H9 (cell line): ENCODE measurements around the gene ZNF236. TPM values are rescaled to one million over a fixed set of nuclear protein-coding genes. Genes with fewer than 3 reads are reported as not detected.

Experiments
- DNase-seq: peaks from one replicate; pipeline ENCODE4 v3.0.0-alpha.2; 2017
- H2AFZ ChIP-seq: one replicate; pipeline ENCODE4 v1.6.1; 2013; ENCODE audit warnings: mild to moderate bottlenecking, low read length, control low read depth, moderate library complexity
- H2AK5ac ChIP-seq: 2 replicates; pipeline ENCODE4 v1.6.1; 2013; ENCODE audit warnings: low read length, control low read depth, mixed read lengths; ENCODE audit not compliant: insufficient read length
- H2BK120ac ChIP-seq: one replicate; pipeline ENCODE4 v1.6.1; 2013; ENCODE audit warnings: low read depth, mild to moderate bottlenecking, low read length, control low read depth, inconsistent platforms; ENCODE audit not compliant: poor library complexity, severe bottlenecking
- H2BK12ac ChIP-seq: 2 replicates; pipeline ENCODE4 v1.6.1; 2013; ENCODE audit warnings: low read length, control low read depth, mixed read lengths, low read depth; ENCODE audit not compliant: insufficient read length
- H2BK15ac ChIP-seq: 2 replicates; pipeline ENCODE4 v1.6.1; 2013; ENCODE audit warnings: low read depth, low read length, control low read depth
- H2BK20ac ChIP-seq: one replicate; pipeline ENCODE4 v1.6.1; 2013; ENCODE audit warnings: low read depth, mild to moderate bottlenecking, low read length, control low read depth, inconsistent platforms; ENCODE audit not compliant: poor library complexity, severe bottlenecking
- H2BK5ac ChIP-seq: 2 replicates; pipeline ENCODE4 v1.6.1; 2013; ENCODE audit warnings: low read length, control low read depth, mixed read lengths; ENCODE audit not compliant: insufficient read length
- H3K14ac ChIP-seq: 2 replicates; pipeline ENCODE4 v1.6.1; 2013; ENCODE audit warnings: low read length, control low read depth; ENCODE audit not compliant: insufficient read depth
- H3K18ac ChIP-seq: 2 replicates; pipeline ENCODE4 v1.6.1; 2013; ENCODE audit warnings: low read depth, mild to moderate bottlenecking, mixed read lengths, low read length, control low read depth; ENCODE audit not compliant: insufficient read length
- H3K23ac ChIP-seq: 2 replicates; pipeline ENCODE4 v1.6.1; 2013; ENCODE audit warnings: low read length, control low read depth, mixed read lengths, low read depth; ENCODE audit not compliant: insufficient read length
- H3K23me2 ChIP-seq: 2 replicates; pipeline ENCODE4 v1.6.1; 2013; ENCODE audit warnings: low read depth, mild to moderate bottlenecking, mixed read lengths, low read length, control low read depth; ENCODE audit not compliant: insufficient read length, poor library complexity, severe bottlenecking
- H3K27ac ChIP-seq: 2 replicates; pipeline ENCODE4 v1.5.1; 2013; ENCODE audit warnings: low read length, control low read depth, mixed read lengths, low read depth; ENCODE audit not compliant: insufficient read length
- H3K27me3 ChIP-seq: 2 replicates; pipeline ENCODE4 v1.6.1; 2013; ENCODE audit warnings: low read length, control low read depth, inconsistent platforms; ENCODE audit not compliant: insufficient read depth
- H3K4ac ChIP-seq: 2 replicates; pipeline ENCODE4 v1.6.1; 2013; ENCODE audit warnings: low read depth, mild to moderate bottlenecking, control low read depth, inconsistent platforms, low read length, moderate library complexity
- H3K4me1 ChIP-seq: 2 replicates; pipeline ENCODE4 v1.6.1; 2013; ENCODE audit warnings: low read length, control low read depth, inconsistent platforms; ENCODE audit not compliant: insufficient read depth
- H3K4me2 ChIP-seq: 2 replicates; pipeline ENCODE4 v1.6.1; 2013; ENCODE audit warnings: low read length, control low read depth, mixed read lengths; ENCODE audit not compliant: insufficient read length, insufficient read depth
- H3K56ac ChIP-seq: 2 replicates; pipeline ENCODE4 v1.6.1; 2013; ENCODE audit warnings: low read depth, mild to moderate bottlenecking, mixed read lengths, low read length, control low read depth; ENCODE audit not compliant: insufficient read length
- H3K79me1 ChIP-seq: 2 replicates; pipeline ENCODE4 v1.6.1; 2013; ENCODE audit warnings: low read depth, mild to moderate bottlenecking, moderate library complexity, low read length, control low read depth, inconsistent platforms; ENCODE audit not compliant: insufficient read depth, poor library complexity, severe bottlenecking
- H3K79me2 ChIP-seq: 2 replicates; pipeline ENCODE4 v1.6.1; 2013; ENCODE audit warnings: low read length, control low read depth, inconsistent platforms; ENCODE audit not compliant: insufficient read depth
- H3K9ac ChIP-seq: 2 replicates; pipeline ENCODE4 v1.6.1; 2013; ENCODE audit warnings: low read length, control low read depth, mixed read lengths; ENCODE audit not compliant: insufficient read length; ENCODE audit errors: extremely low read depth
- H3K9me3 ChIP-seq: one replicate; pipeline ENCODE4 v1.6.1; 2013; ENCODE audit warnings: low read depth, low read length, inconsistent platforms; ENCODE audit not compliant: control insufficient read depth
- H3T11ph ChIP-seq: one replicate; pipeline ENCODE4 v1.6.1; 2013; ENCODE audit warnings: mild to moderate bottlenecking, low read length, control low read depth, inconsistent platforms
- H4K20me1 ChIP-seq: one replicate; pipeline ENCODE4 v1.6.1; 2013; ENCODE audit not compliant: control insufficient read depth, insufficient read length, insufficient read depth
- H4K5ac ChIP-seq: 2 replicates; pipeline ENCODE4 v1.6.1; 2013; ENCODE audit warnings: low read depth, mild to moderate bottlenecking, mixed read lengths, low read length, control low read depth; ENCODE audit not compliant: insufficient read length
- H4K8ac ChIP-seq: replicated peaks from 2 replicates; pipeline ENCODE4 v1.6.1; 2013; ENCODE audit warnings: low read length, control low read depth, mixed read lengths, low read depth; ENCODE audit not compliant: insufficient read length
- H4K91ac ChIP-seq: 2 replicates; pipeline ENCODE4 v1.6.1; 2013; ENCODE audit warnings: low read depth, mild to moderate bottlenecking, moderate library complexity, mixed read lengths, low read length, control low read depth; ENCODE audit not compliant: insufficient read length
- H3K27ac Mint-ChIP-seq, 3 experiments: 2 replicates in 2 of 3; 3 replicates in 1 of 3; pipeline ENCODE4 v1.8.0; 2020 to 2021; ENCODE audit warnings: mixed read lengths in 3 of 3, mild to moderate bottlenecking in 1 of 3, moderate library complexity in 1 of 3
- H3K27me3 Mint-ChIP-seq: 2 replicates; pipeline ENCODE4 v1.8.0; 2021; ENCODE audit warnings: low read depth, mild to moderate bottlenecking, moderate library complexity, mixed read lengths
- H3K36me3 Mint-ChIP-seq, 3 experiments: 2 replicates in 2 of 3; 3 replicates in 1 of 3; pipeline ENCODE4 v1.8.0; 2020 to 2021; ENCODE audit warnings: low read depth in 3 of 3, mixed read lengths in 3 of 3; ENCODE audit not compliant: insufficient read depth in 1 of 3
- H3K4me1 Mint-ChIP-seq, 2 experiments: 2 replicates each; pipeline ENCODE4 v1.8.0; 2020; ENCODE audit warnings: mixed read lengths in 2 of 2
- H3K4me3 Mint-ChIP-seq, 2 experiments: 2 replicates in 1 of 2; 3 replicates in 1 of 2; pipeline ENCODE4 v1.8.0; 2020 to 2021; ENCODE audit warnings: mild to moderate bottlenecking in 2 of 2, mixed read lengths in 2 of 2, moderate library complexity in 1 of 2
- H3K9me3 Mint-ChIP-seq, 2 experiments: 2 replicates in 1 of 2; 3 replicates in 1 of 2; pipeline ENCODE4 v1.8.0; 2020; ENCODE audit warnings: mild to moderate bottlenecking in 2 of 2, mixed read lengths in 2 of 2, moderate library complexity in 1 of 2
- WGBS: extraction: QIAGEN DNeasy Blood & Tissue Kit; methylation state at CpG from one replicate; pipeline ENCODE4 v1.1.7; 2013; ENCODE audit warnings: missing lambda C conversion rate, low lambda C conversion rate, mixed read lengths; ENCODE audit not compliant: insufficient read length; ENCODE audit errors: extremely low coverage; 5-methylcytosine and 5-hydroxymethylcytosine counted together
- total RNA-seq: library from RNA; stranded (reverse); gene quantifications from 2 replicates; pipeline ENCODE4 v1.2.1, GENCODE V29; 2021
- TF ChIP-seq, protein P1 (sequence below): fragments of 200-600 bp; sonication (generic); conservative IDR thresholded peaks from 3 replicates; pipeline ENCODE4 v1.8.0; 2021; ENCODE audit warnings: antibody characterized with exemption, mild to moderate bottlenecking

Gene ZNF236
- total RNA-seq, 1 experiment from 2014 or later = 16.0 TPM

DNA sequence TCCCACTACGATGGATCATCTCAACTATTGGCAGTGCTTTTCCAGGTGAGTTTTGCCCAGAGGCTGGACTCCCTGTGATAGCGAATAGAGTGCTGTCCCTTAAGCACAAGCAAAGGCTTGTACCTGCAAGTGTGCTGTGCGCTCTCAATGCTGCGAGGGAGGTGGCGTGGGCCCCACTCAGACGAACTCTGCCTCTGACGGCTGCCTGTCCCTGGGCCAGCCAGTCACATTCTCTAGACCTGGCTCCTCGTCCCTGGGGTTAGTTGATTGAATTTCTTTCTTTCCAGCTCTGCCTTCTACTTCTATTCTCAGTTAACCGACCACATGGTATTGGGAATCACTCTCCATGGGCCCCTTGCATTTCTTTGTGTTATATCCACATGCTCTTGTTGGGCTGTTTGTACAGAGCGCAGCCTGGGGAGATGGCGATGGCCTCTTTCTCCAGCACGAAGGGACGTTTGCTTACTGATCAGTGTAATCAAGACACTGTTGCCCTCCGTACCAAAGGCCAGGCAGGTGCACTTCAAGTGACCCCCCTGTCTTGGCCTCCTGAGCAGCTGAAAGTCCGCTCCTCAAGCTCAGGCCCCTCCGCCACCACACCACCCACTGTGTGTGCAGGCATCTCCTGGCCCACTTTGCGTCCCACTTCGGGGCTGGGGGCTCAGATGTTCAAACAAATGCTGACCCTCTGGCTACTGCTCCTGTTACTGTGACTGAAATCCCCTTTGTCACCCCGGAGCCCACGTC, 151.3 kb downstream of the ZNF236 start:
- H3K4me1 ChIP-seq = peaks cover 4% of the 10 kb centered on the region
- no peak overlapping the region for H3K18ac ChIP-seq
- H3K27me3 Mint-ChIP-seq = no peaks in the 10 kb centered on the region
- H2BK12ac ChIP-seq = no peak overlapping the region
- peaks cover 35 to 42% of the 10 kb centered on the region in 2 experiments for H3K4me1 Mint-ChIP-seq
- H3K4ac ChIP-seq = no peak overlapping the region
- TF ChIP-seq, protein P1, sequence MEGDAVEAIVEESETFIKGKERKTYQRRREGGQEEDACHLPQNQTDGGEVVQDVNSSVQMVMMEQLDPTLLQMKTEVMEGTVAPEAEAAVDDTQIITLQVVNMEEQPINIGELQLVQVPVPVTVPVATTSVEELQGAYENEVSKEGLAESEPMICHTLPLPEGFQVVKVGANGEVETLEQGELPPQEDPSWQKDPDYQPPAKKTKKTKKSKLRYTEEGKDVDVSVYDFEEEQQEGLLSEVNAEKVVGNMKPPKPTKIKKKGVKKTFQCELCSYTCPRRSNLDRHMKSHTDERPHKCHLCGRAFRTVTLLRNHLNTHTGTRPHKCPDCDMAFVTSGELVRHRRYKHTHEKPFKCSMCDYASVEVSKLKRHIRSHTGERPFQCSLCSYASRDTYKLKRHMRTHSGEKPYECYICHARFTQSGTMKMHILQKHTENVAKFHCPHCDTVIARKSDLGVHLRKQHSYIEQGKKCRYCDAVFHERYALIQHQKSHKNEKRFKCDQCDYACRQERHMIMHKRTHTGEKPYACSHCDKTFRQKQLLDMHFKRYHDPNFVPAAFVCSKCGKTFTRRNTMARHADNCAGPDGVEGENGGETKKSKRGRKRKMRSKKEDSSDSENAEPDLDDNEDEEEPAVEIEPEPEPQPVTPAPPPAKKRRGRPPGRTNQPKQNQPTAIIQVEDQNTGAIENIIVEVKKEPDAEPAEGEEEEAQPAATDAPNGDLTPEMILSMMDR = no peak
- H3K9ac ChIP-seq = no peak overlapping the region
- no peak overlapping the region for H2AK5ac ChIP-seq
- no peaks in the 10 kb centered on the region for H3K79me1 ChIP-seq
- H3T11ph ChIP-seq = no peak overlapping the region
- H4K91ac ChIP-seq = no peak overlapping the region
- peaks cover 2 to 4% (median 3%) of the 10 kb centered on the region in 3 experiments; a peak in 4 of 7 replicates for H3K36me3 Mint-ChIP-seq
- no peak overlapping the region for H2BK20ac ChIP-seq
- H4K5ac ChIP-seq = no peak overlapping the region
- H3K9me3 Mint-ChIP-seq = peaks cover 0 to 3% of the 10 kb centered on the region in 2 experiments; a peak in 1 of 5 replicates
- no peak overlapping the region for H3K4me3 Mint-ChIP-seq
- no peaks in the 10 kb centered on the region for H3K79me2 ChIP-seq
- no CpG with 5 or more reads among the region's 20 CpGs for WGBS
- no peak overlapping the region for H3K14ac ChIP-seq
- H3K23me2 ChIP-seq = no peaks in the 10 kb centered on the region
- no peak overlapping the region for H3K56ac ChIP-seq
- H3K23ac ChIP-seq = no peak overlapping the region
- H4K20me1 ChIP-seq = no peaks in the 10 kb centered on the region
- no peak overlapping the region for H2BK15ac ChIP-seq
- H2AFZ ChIP-seq = no peak overlapping the region
- no peak overlapping the region for H2BK120ac ChIP-seq
- H3K27ac ChIP-seq = no peak overlapping the region
- no peaks in the 10 kb centered on the region for H3K27me3 ChIP-seq
- no peak for DNase-seq
- H2BK5ac ChIP-seq = no peak overlapping the region
- H4K8ac ChIP-seq = no peak overlapping the region
- no peaks in the 10 kb centered on the region for H3K9me3 ChIP-seq
- 0 out of 7 replicates have a peak overlapping the region, but pooled peaks of 1 of the 3 experiments have one; percentile 49 for H3K27ac Mint-ChIP-seq
- H3K4me2 ChIP-seq = no peak overlapping the region
